GM12892 (cell line): ENCODE results near the gene ZIC1. TPM values are rescaled to one million over a fixed set of nuclear protein-coding genes. Genes with fewer than 3 reads are reported as not detected.

Source experiments
- DNase-seq: peaks from one replicate; pipeline ENCODE4 v3.0.0; 2011; ENCODE audit not compliant: insufficient read length
- FAIRE-seq: peaks from 2 replicates; lab custom pipeline; 2011; peaks lifted over from hg19 to GRCh38; lab: Jason Lieb, UNC
- POLR2A ChIP-seq: IDR thresholded peaks from 2 replicates; pipeline ENCODE4 v1.6.1; 2011; ENCODE audit warnings: low read depth, low read length, control low read depth
- POLR2AphosphoS5 ChIP-seq: IDR thresholded peaks from 2 replicates; pipeline ENCODE4 v1.6.1; 2011; ENCODE audit warnings: low read depth, low read length, control low read depth
- TAF1 ChIP-seq: IDR thresholded peaks from 2 replicates; pipeline ENCODE4 v1.6.1; 2011; ENCODE audit warnings: low read depth, mild to moderate bottlenecking, control low read depth, low read length, borderline replicate concordance
- polyA plus RNA-seq: library from polyadenylated mRNA; unstranded; fragments of >200 nt; gene quantifications from one replicate; pipeline ENCODE4 v1.2.1, GENCODE V29; 2012; ENCODE audit warnings: missing spikeins, inconsistent platforms; ENCODE audit not compliant: missing spikeins

Gene ZIC1
- not detected for polyA plus RNA-seq

GRCh38 chr3:147409143-147410115, at the start of gene ZIC1:
Gene ZIC1, plus strand, starts transcription at chr3:147409365. Its CDS starts 748 bp downstream, at chr3:147410113.
- DNase-seq (no peak), FAIRE-seq (no peak)
- TF ChIP-seq TAF1 = no peak
- TF ChIP-seq POLR2AphosphoS5 = no peak
- no peak for TF ChIP-seq POLR2A

GRCh38 chr3:147360051-147360439, 49.1 kb upstream of the ZIC1 start:
- FAIRE-seq = no peak
- TF ChIP-seq POLR2AphosphoS5 (no peak), POLR2A (no peak), TAF1 (no peak)

GRCh38 chr3:147360646-147361453, 48.3 kb upstream of the ZIC1 start:
- TF ChIP-seq POLR2A = no peak
- no peak for TF ChIP-seq TAF1
- no peak for DNase-seq
- no peak for FAIRE-seq

More at GRCh38 chr3:147360051-147360439, 49.1 kb upstream of the ZIC1 start:
- no peak for DNase-seq

- TF ChIP-seq TAF1 (no peak), POLR2A (no peak), POLR2AphosphoS5 (no peak)
- peak; percentile 38 for DNase-seq
- FAIRE-seq = peak; percentile 36
Observed at GRCh38 chr3:147361454-147362420, 47.4 kb upstream of the ZIC1 start.

- no peak for DNase-seq
- no peak for FAIRE-seq
Observed at GRCh38 chr3:147364771-147365170, 44.4 kb upstream of the ZIC1 start.

GRCh38 chr3:147365196-147366115, 43.7 kb upstream of the ZIC1 start:
- DNase-seq = no peak
- TF ChIP-seq POLR2A (no peak), POLR2AphosphoS5 (no peak), TAF1 (no peak)
- FAIRE-seq = no peak

More at GRCh38 chr3:147364771-147365170, 44.4 kb upstream of the ZIC1 start:
- TF ChIP-seq POLR2A = no peak
- no peak for TF ChIP-seq POLR2AphosphoS5
- TF ChIP-seq TAF1 = no peak

- no peak for DNase-seq
- no peak for TF ChIP-seq POLR2A
- FAIRE-seq = no peak
Observed at GRCh38 chr3:147367676-147368075, 41.5 kb upstream of the ZIC1 start.

- no peak for TF ChIP-seq POLR2A
- no peak for FAIRE-seq
Observed at GRCh38 chr3:147368151-147368550, 41.0 kb upstream of the ZIC1 start.

GRCh38 chr3:147368561-147369221, 40.5 kb upstream of the ZIC1 start:
- TF ChIP-seq POLR2AphosphoS5 = no peak
- TF ChIP-seq POLR2A = no peak
- no peak for TF ChIP-seq TAF1
- FAIRE-seq (no peak), DNase-seq (no peak)

More at GRCh38 chr3:147368151-147368550, 41.0 kb upstream of the ZIC1 start:
- no peak for DNase-seq

- DNase-seq (no peak), FAIRE-seq (no peak)
- TF ChIP-seq POLR2A (no peak), TAF1 (no peak), POLR2AphosphoS5 (no peak)
Observed at GRCh38 chr3:147369231-147369630, 39.9 kb upstream of the ZIC1 start.
